GM13976 (cell line): ENCODE results near the gene ABHD14A.
"Not testable (repeated sequence)": the region's sequence is repeated elsewhere in the genome, so short reads cannot be mapped to it uniquely, and the experiment has no call there.

Source experiments
- DNase-seq: peaks from one replicate; pipeline ENCODE4 v3.0.0; 2012; ENCODE audit warnings: low spot score
- CTCF ChIP-seq: IDR thresholded peaks from 2 replicates; pipeline ENCODE4 v1.5.1; 2012; ENCODE audit warnings: borderline replicate concordance, mild to moderate bottlenecking; ENCODE audit not compliant: insufficient read depth; ENCODE audit errors: extremely low read depth, missing control alignments, control extremely low read depth
- in situ Hi-C: fragments of 300-500 bp; cut with MboI; formaldehyde crosslinking; loops from one replicate; pipeline ENCODE4 v1.12.0; 2022; ENCODE audit warnings: low sequenced_read_pairs, mixed read lengths, inconsistent platforms; ENCODE audit not compliant: unreplicated experiment

The ABHD14A gene

GRCh38 chr3:51974963-51975851, at the start of gene ABHD14A:
TSS of gene ABHD14A (plus strand) at chr3:51975064. CDS start at chr3:51975136, 72 bp downstream.
- TF ChIP-seq CTCF = no peak
- DNase-seq = peak; percentile 92
- in situ Hi-C loops = no loop called here

- in situ Hi-C loops = no loop called here
- TF ChIP-seq CTCF = no peak
- no peak for DNase-seq
Measured at GRCh38 chr3:51927061-51927977, 47.5 kb upstream of the ABHD14A start.

GRCh38 chr3:51928438-51928837, 46.4 kb upstream of the ABHD14A start:
- DNase-seq = no peak
- TF ChIP-seq CTCF = no peak
- in situ Hi-C loops = no loop called here

GRCh38 chr3:51928981-51929380, 45.9 kb upstream of the ABHD14A start:
- in situ Hi-C loops, DNase-seq: not testable (repeated sequence)

GRCh38 chr3:51929420-51930003, 45.4 kb upstream of the ABHD14A start:
- TF ChIP-seq CTCF = no peak
- in situ Hi-C loops = no loop called here
- DNase-seq = peak; percentile 32

GRCh38 chr3:51930439-51930838, 44.4 kb upstream of the ABHD14A start:
- in situ Hi-C loops = no loop called here
- no peak for DNase-seq
- no peak for TF ChIP-seq CTCF
